H9 (cell line): ENCODE measurements around the gene CLEC16A. TPM values are rescaled to one million over a fixed set of nuclear protein-coding genes. Genes with fewer than 3 reads are reported as not detected.

Source experiments
- DNase-seq: peaks from one replicate; pipeline ENCODE4 v3.0.0-alpha.2; 2017
- H2AFZ ChIP-seq: one replicate; pipeline ENCODE4 v1.6.1; 2013; ENCODE audit warnings: mild to moderate bottlenecking, low read length, control low read depth, moderate library complexity
- H2AK5ac ChIP-seq: 2 replicates; pipeline ENCODE4 v1.6.1; 2013; ENCODE audit warnings: low read length, control low read depth, mixed read lengths; ENCODE audit not compliant: insufficient read length
- H2BK120ac ChIP-seq: one replicate; pipeline ENCODE4 v1.6.1; 2013; ENCODE audit warnings: low read depth, mild to moderate bottlenecking, low read length, control low read depth, inconsistent platforms; ENCODE audit not compliant: poor library complexity, severe bottlenecking
- H2BK12ac ChIP-seq: 2 replicates; pipeline ENCODE4 v1.6.1; 2013; ENCODE audit warnings: low read length, control low read depth, mixed read lengths, low read depth; ENCODE audit not compliant: insufficient read length
- H2BK15ac ChIP-seq: 2 replicates; pipeline ENCODE4 v1.6.1; 2013; ENCODE audit warnings: low read depth, low read length, control low read depth
- H2BK20ac ChIP-seq: one replicate; pipeline ENCODE4 v1.6.1; 2013; ENCODE audit warnings: low read depth, mild to moderate bottlenecking, low read length, control low read depth, inconsistent platforms; ENCODE audit not compliant: poor library complexity, severe bottlenecking
- H2BK5ac ChIP-seq: 2 replicates; pipeline ENCODE4 v1.6.1; 2013; ENCODE audit warnings: low read length, control low read depth, mixed read lengths; ENCODE audit not compliant: insufficient read length
- H3K14ac ChIP-seq: 2 replicates; pipeline ENCODE4 v1.6.1; 2013; ENCODE audit warnings: low read length, control low read depth; ENCODE audit not compliant: insufficient read depth
- H3K18ac ChIP-seq: 2 replicates; pipeline ENCODE4 v1.6.1; 2013; ENCODE audit warnings: low read depth, mild to moderate bottlenecking, mixed read lengths, low read length, control low read depth; ENCODE audit not compliant: insufficient read length
- H3K23ac ChIP-seq: 2 replicates; pipeline ENCODE4 v1.6.1; 2013; ENCODE audit warnings: low read length, control low read depth, mixed read lengths, low read depth; ENCODE audit not compliant: insufficient read length
- H3K23me2 ChIP-seq: 2 replicates; pipeline ENCODE4 v1.6.1; 2013; ENCODE audit warnings: low read depth, mild to moderate bottlenecking, mixed read lengths, low read length, control low read depth; ENCODE audit not compliant: insufficient read length, poor library complexity, severe bottlenecking
- H3K27ac ChIP-seq: 2 replicates; pipeline ENCODE4 v1.5.1; 2013; ENCODE audit warnings: low read length, control low read depth, mixed read lengths, low read depth; ENCODE audit not compliant: insufficient read length
- H3K27me3 ChIP-seq: 2 replicates; pipeline ENCODE4 v1.6.1; 2013; ENCODE audit warnings: low read length, control low read depth, inconsistent platforms; ENCODE audit not compliant: insufficient read depth
- H3K4ac ChIP-seq: 2 replicates; pipeline ENCODE4 v1.6.1; 2013; ENCODE audit warnings: low read depth, mild to moderate bottlenecking, control low read depth, inconsistent platforms, low read length, moderate library complexity
- H3K4me1 ChIP-seq: 2 replicates; pipeline ENCODE4 v1.6.1; 2013; ENCODE audit warnings: low read length, control low read depth, inconsistent platforms; ENCODE audit not compliant: insufficient read depth
- H3K4me2 ChIP-seq: 2 replicates; pipeline ENCODE4 v1.6.1; 2013; ENCODE audit warnings: low read length, control low read depth, mixed read lengths; ENCODE audit not compliant: insufficient read length, insufficient read depth
- H3K56ac ChIP-seq: 2 replicates; pipeline ENCODE4 v1.6.1; 2013; ENCODE audit warnings: low read depth, mild to moderate bottlenecking, mixed read lengths, low read length, control low read depth; ENCODE audit not compliant: insufficient read length
- H3K79me1 ChIP-seq: 2 replicates; pipeline ENCODE4 v1.6.1; 2013; ENCODE audit warnings: low read depth, mild to moderate bottlenecking, moderate library complexity, low read length, control low read depth, inconsistent platforms; ENCODE audit not compliant: insufficient read depth, poor library complexity, severe bottlenecking
- H3K79me2 ChIP-seq: 2 replicates; pipeline ENCODE4 v1.6.1; 2013; ENCODE audit warnings: low read length, control low read depth, inconsistent platforms; ENCODE audit not compliant: insufficient read depth
- H3K9ac ChIP-seq: 2 replicates; pipeline ENCODE4 v1.6.1; 2013; ENCODE audit warnings: low read length, control low read depth, mixed read lengths; ENCODE audit not compliant: insufficient read length; ENCODE audit errors: extremely low read depth
- H3K9me3 ChIP-seq: one replicate; pipeline ENCODE4 v1.6.1; 2013; ENCODE audit warnings: low read depth, low read length, inconsistent platforms; ENCODE audit not compliant: control insufficient read depth
- H3T11ph ChIP-seq: one replicate; pipeline ENCODE4 v1.6.1; 2013; ENCODE audit warnings: mild to moderate bottlenecking, low read length, control low read depth, inconsistent platforms
- H4K20me1 ChIP-seq: one replicate; pipeline ENCODE4 v1.6.1; 2013; ENCODE audit not compliant: control insufficient read depth, insufficient read length, insufficient read depth
- H4K5ac ChIP-seq: 2 replicates; pipeline ENCODE4 v1.6.1; 2013; ENCODE audit warnings: low read depth, mild to moderate bottlenecking, mixed read lengths, low read length, control low read depth; ENCODE audit not compliant: insufficient read length
- H4K8ac ChIP-seq: replicated peaks from 2 replicates; pipeline ENCODE4 v1.6.1; 2013; ENCODE audit warnings: low read length, control low read depth, mixed read lengths, low read depth; ENCODE audit not compliant: insufficient read length
- H4K91ac ChIP-seq: 2 replicates; pipeline ENCODE4 v1.6.1; 2013; ENCODE audit warnings: low read depth, mild to moderate bottlenecking, moderate library complexity, mixed read lengths, low read length, control low read depth; ENCODE audit not compliant: insufficient read length
- H3K27ac Mint-ChIP-seq, 3 experiments: 2 replicates in 2 of 3; 3 replicates in 1 of 3; pipeline ENCODE4 v1.8.0; 2020 to 2021; ENCODE audit warnings: mixed read lengths in 3 of 3, mild to moderate bottlenecking in 1 of 3, moderate library complexity in 1 of 3
- H3K27me3 Mint-ChIP-seq: 2 replicates; pipeline ENCODE4 v1.8.0; 2021; ENCODE audit warnings: low read depth, mild to moderate bottlenecking, moderate library complexity, mixed read lengths
- H3K36me3 Mint-ChIP-seq, 3 experiments: 2 replicates in 2 of 3; 3 replicates in 1 of 3; pipeline ENCODE4 v1.8.0; 2020 to 2021; ENCODE audit warnings: low read depth in 3 of 3, mixed read lengths in 3 of 3; ENCODE audit not compliant: insufficient read depth in 1 of 3
- H3K4me1 Mint-ChIP-seq, 2 experiments: 2 replicates each; pipeline ENCODE4 v1.8.0; 2020; ENCODE audit warnings: mixed read lengths in 2 of 2
- H3K4me3 Mint-ChIP-seq, 2 experiments: 2 replicates in 1 of 2; 3 replicates in 1 of 2; pipeline ENCODE4 v1.8.0; 2020 to 2021; ENCODE audit warnings: mild to moderate bottlenecking in 2 of 2, mixed read lengths in 2 of 2, moderate library complexity in 1 of 2
- H3K9me3 Mint-ChIP-seq, 2 experiments: 2 replicates in 1 of 2; 3 replicates in 1 of 2; pipeline ENCODE4 v1.8.0; 2020; ENCODE audit warnings: mild to moderate bottlenecking in 2 of 2, mixed read lengths in 2 of 2, moderate library complexity in 1 of 2
- WGBS: extraction: QIAGEN DNeasy Blood & Tissue Kit; methylation state at CpG from one replicate; pipeline ENCODE4 v1.1.7; 2013; ENCODE audit warnings: missing lambda C conversion rate, low lambda C conversion rate, mixed read lengths; ENCODE audit not compliant: insufficient read length; ENCODE audit errors: extremely low coverage; 5-methylcytosine and 5-hydroxymethylcytosine counted together
- total RNA-seq: library from RNA; stranded (reverse); gene quantifications from 2 replicates; pipeline ENCODE4 v1.2.1, GENCODE V29; 2021
- TF ChIP-seq, protein P1 (sequence below): fragments of 200-600 bp; sonication (generic); conservative IDR thresholded peaks from 3 replicates; pipeline ENCODE4 v1.8.0; 2021; ENCODE audit warnings: antibody characterized with exemption, mild to moderate bottlenecking

CLEC16A gene
- total RNA-seq, 1 experiment from 2014 or later: 15.2 TPM

- peaks cover 0 to 22% (median 0%) of the 10 kb centered on the region in 3 experiments; a peak in 3 of 7 replicates for H3K36me3 Mint-ChIP-seq
- Histone ChIP-seq H2BK5ac (no peak overlapping the region), H3K56ac (no peak overlapping the region), H2BK120ac (no peak overlapping the region), H2BK12ac (no peak overlapping the region), H4K20me1 (no peaks in the 10 kb centered on the region), H3T11ph (no peak overlapping the region), H4K5ac (no peak overlapping the region), H3K27ac (no peak overlapping the region), H3K9ac (no peak overlapping the region), H3K79me1 (no peaks in the 10 kb centered on the region), H4K8ac (no peak overlapping the region), H3K4me2 (no peak overlapping the region), H2BK15ac (no peak overlapping the region), H3K9me3 (no peaks in the 10 kb centered on the region), H3K23ac (no peak overlapping the region), H2AK5ac (no peak overlapping the region), H3K27me3 (no peaks in the 10 kb centered on the region), H3K23me2 (no peaks in the 10 kb centered on the region), H3K4me1 (no peaks in the 10 kb centered on the region), H3K18ac (no peak overlapping the region), H3K79me2 (no peaks in the 10 kb centered on the region), H4K91ac (no peak overlapping the region), H2BK20ac (no peak overlapping the region), H3K14ac (no peak overlapping the region), H3K4ac (no peak overlapping the region), H2AFZ (no peak overlapping the region)
- TF ChIP-seq, protein P1, sequence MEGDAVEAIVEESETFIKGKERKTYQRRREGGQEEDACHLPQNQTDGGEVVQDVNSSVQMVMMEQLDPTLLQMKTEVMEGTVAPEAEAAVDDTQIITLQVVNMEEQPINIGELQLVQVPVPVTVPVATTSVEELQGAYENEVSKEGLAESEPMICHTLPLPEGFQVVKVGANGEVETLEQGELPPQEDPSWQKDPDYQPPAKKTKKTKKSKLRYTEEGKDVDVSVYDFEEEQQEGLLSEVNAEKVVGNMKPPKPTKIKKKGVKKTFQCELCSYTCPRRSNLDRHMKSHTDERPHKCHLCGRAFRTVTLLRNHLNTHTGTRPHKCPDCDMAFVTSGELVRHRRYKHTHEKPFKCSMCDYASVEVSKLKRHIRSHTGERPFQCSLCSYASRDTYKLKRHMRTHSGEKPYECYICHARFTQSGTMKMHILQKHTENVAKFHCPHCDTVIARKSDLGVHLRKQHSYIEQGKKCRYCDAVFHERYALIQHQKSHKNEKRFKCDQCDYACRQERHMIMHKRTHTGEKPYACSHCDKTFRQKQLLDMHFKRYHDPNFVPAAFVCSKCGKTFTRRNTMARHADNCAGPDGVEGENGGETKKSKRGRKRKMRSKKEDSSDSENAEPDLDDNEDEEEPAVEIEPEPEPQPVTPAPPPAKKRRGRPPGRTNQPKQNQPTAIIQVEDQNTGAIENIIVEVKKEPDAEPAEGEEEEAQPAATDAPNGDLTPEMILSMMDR: no peak
- H3K4me3 Mint-ChIP-seq: no peak overlapping the region
- WGBS: no CpG with 5 or more reads among the region's 4 CpGs
- H3K4me1 Mint-ChIP-seq: peaks cover 2 to 8% of the 10 kb centered on the region in 2 experiments; a peak in 2 of 4 replicates
- H3K27ac Mint-ChIP-seq: no peak overlapping the region
- no peaks in the 10 kb centered on the region for H3K27me3 Mint-ChIP-seq
- H3K9me3 Mint-ChIP-seq: no peaks in the 10 kb centered on the region
- no peak for DNase-seq
Observed at GRCh38 chr16:11038305-11038704, 93.9 kb downstream of the CLEC16A start.
